SK-N-SH (cell line): ENCODE results near the gene ARHGEF10L. TPM values are rescaled to one million over a fixed set of nuclear protein-coding genes. Genes with fewer than 3 reads are reported as not detected.

Experiments
- CTCF ChIA-PET: fragments of 300-600, 350-600 bp; formaldehyde crosslinking; extraction: SDS; loops from one replicate; lab custom pipeline; 2021; lab: Yijun Ruan, JAX
- POLR2A ChIA-PET: fragments of 350-600 bp; sonication (Branson Sonifier 250); formaldehyde crosslinking; extraction: SDS; loops from one replicate; lab custom pipeline; 2020; ENCODE audit warnings: antibody characterized with exemption, inconsistent platforms; lab: Yijun Ruan, JAX
- DNase-seq: peaks from one replicate; pipeline ENCODE4 v3.0.0; 2012
- H2AFZ ChIP-seq: fragments of 200-600 bp; sonication (generic); 2 replicates; pipeline ENCODE4 v1.8.1; 2016; ENCODE audit warnings: antibody characterized with exemption, mild to moderate bottlenecking, low read depth
- H3F3A ChIP-seq: fragments of 200-600 bp; sonication (generic); replicated peaks from 2 replicates; pipeline ENCODE3; 2016; ENCODE audit warnings: antibody characterized with exemption, mild to moderate bottlenecking; ENCODE audit not compliant: insufficient read depth
- H3K27ac ChIP-seq, 2 experiments: fragments of 200-500 bp in 1 of 2; fragments of 200-600 bp in 1 of 2; sonication (Bioruptor generic) in 1 of 2; sonication (generic), shearing (Covaris generic) in 1 of 2; 2 replicates each; pipeline versions ENCODE4 v1.5.1 to v1.6.1; 2014 to 2016; ENCODE audit warnings: low read depth in 2 of 2, inconsistent platforms in 1 of 2, low read length in 1 of 2, mild to moderate bottlenecking in 1 of 2, mixed read lengths in 1 of 2
- H3K27me3 ChIP-seq: fragments of 200-600 bp; sonication (generic), shearing (Covaris generic); 2 replicates; pipeline ENCODE4 v1.6.1; 2016; ENCODE audit warnings: mixed run types; ENCODE audit not compliant: insufficient read depth
- H3K36me3 ChIP-seq, 2 experiments: fragments of 200-500 bp in 1 of 2; fragments of 200-600 bp in 1 of 2; sonication (Bioruptor generic) in 1 of 2; sonication (generic) in 1 of 2; replicated peaks in 1 of 2; 2 replicates each; pipeline versions ENCODE3 to v1.5.1; 2014 to 2016; ENCODE audit warnings: low read length in 1 of 2, mild to moderate bottlenecking in 1 of 2; ENCODE audit not compliant: insufficient read depth in 2 of 2, control insufficient read depth in 1 of 2
- H3K4me1 ChIP-seq, 2 experiments: fragments of 200-500 bp in 1 of 2; fragments of 200-600 bp in 1 of 2; sonication (Bioruptor generic) in 1 of 2; sonication (generic), shearing (Covaris generic) in 1 of 2; 2 replicates each; pipeline versions ENCODE4 v1.5.1 to v1.6.1; 2014 to 2016; ENCODE audit warnings: low read depth in 1 of 2, low read length in 1 of 2, mixed run types in 1 of 2; ENCODE audit not compliant: insufficient read depth in 2 of 2, control insufficient read depth in 1 of 2
- H3K4me2 ChIP-seq: fragments of 200-600 bp; sonication (generic), shearing (Covaris generic); 2 replicates; pipeline ENCODE4 v1.6.1; 2017; ENCODE audit warnings: mixed run types
- H3K4me3 ChIP-seq, 2 experiments: fragments of 200-500 bp in 1 of 2; fragments of 200-600 bp in 1 of 2; sonication (Bioruptor generic) in 1 of 2; sonication (generic), shearing (Covaris generic) in 1 of 2; 2 replicates each; pipeline versions ENCODE4 v1.5.1 to v1.8.1; 2014 to 2016; ENCODE audit warnings: low read depth in 2 of 2, inconsistent platforms in 1 of 2, low read length in 1 of 2, mild to moderate bottlenecking in 1 of 2, mixed read lengths in 1 of 2, moderate library complexity in 1 of 2
- H3K79me2 ChIP-seq: fragments of 200-600 bp; sonication (generic); 2 replicates; pipeline ENCODE4 v1.8.1; 2017; ENCODE audit warnings: mild to moderate bottlenecking; ENCODE audit not compliant: insufficient read depth
- H3K9ac ChIP-seq: fragments of 200-600 bp; sonication (generic); 2 replicates; pipeline ENCODE4 v1.6.1; 2017; ENCODE audit warnings: mixed run types
- H3K9me2 ChIP-seq: fragments of 200-600 bp; sonication (generic); 2 replicates; pipeline ENCODE4 v1.6.1; 2017; ENCODE audit warnings: mixed run types
- H3K9me3 ChIP-seq: fragments of 200-600 bp; sonication (generic); 2 replicates; pipeline ENCODE4 v1.6.1; 2017; ENCODE audit warnings: mixed run types, mild to moderate bottlenecking, moderate library complexity
- H4K20me1 ChIP-seq: fragments of 200-600 bp; sonication (generic); 2 replicates; pipeline ENCODE4 v1.6.1; 2017; ENCODE audit warnings: mild to moderate bottlenecking, mixed run types; ENCODE audit not compliant: insufficient read depth
- CHD2 ChIP-seq: fragments of 150-350 bp; IDR thresholded peaks from 2 replicates; pipeline ENCODE4 v1.6.1; 2018; ENCODE audit warnings: low read length; ENCODE audit not compliant: partially characterized antibody
- EP300 ChIP-seq, 2 experiments: IDR thresholded peaks; 2 replicates each; pipeline versions ENCODE4 v1.4.0 to v1.6.1; 2012; ENCODE audit warnings: borderline replicate concordance in 1 of 2, low read depth in 1 of 2, low read length in 1 of 2
- EZH2phosphoT487 ChIP-seq: fragments of 200-600 bp; sonication (generic); IDR thresholded peaks from 2 replicates; pipeline ENCODE4 v1.6.1; 2017; ENCODE audit warnings: low read depth, mixed run types, mild to moderate bottlenecking, antibody characterized with exemption, moderate library complexity, borderline replicate concordance
- FOXJ3 ChIP-seq: sonication (generic); formaldehyde crosslinking; IDR thresholded peaks from 2 replicates; pipeline ENCODE4 v1.5.1; 2020; ENCODE audit warnings: mild to moderate bottlenecking, missing genetic modification reagents
- GABPA ChIP-seq: IDR thresholded peaks from 2 replicates; pipeline ENCODE4 v1.4.0; 2012; ENCODE audit warnings: low read depth, mild to moderate bottlenecking
- JUND ChIP-seq: IDR thresholded peaks from 2 replicates; pipeline ENCODE4 v1.4.0; 2012
- NFIC ChIP-seq: IDR thresholded peaks from 2 replicates; pipeline ENCODE4 v1.4.0; 2012; ENCODE audit warnings: borderline replicate concordance
- NRF1 ChIP-seq: IDR thresholded peaks from 2 replicates; pipeline ENCODE4 v1.6.1; 2012; ENCODE audit warnings: low read depth, mild to moderate bottlenecking, low read length
- POLR2AphosphoS5 ChIP-seq: IDR thresholded peaks from 2 replicates; pipeline ENCODE4 v1.6.1; 2012; ENCODE audit warnings: low read depth, low read length
- RAD21 ChIP-seq: IDR thresholded peaks from 2 replicates; pipeline ENCODE4 v1.6.1; 2012; ENCODE audit warnings: mild to moderate bottlenecking, low read length
- RFX5 ChIP-seq: IDR thresholded peaks from 2 replicates; pipeline ENCODE4 v1.6.1; 2012; ENCODE audit warnings: mild to moderate bottlenecking, improper control_type of control experiment, low read length
- SMC3 ChIP-seq: IDR thresholded peaks from 2 replicates; pipeline ENCODE4 v1.6.1; 2012; ENCODE audit warnings: low read depth, low read length, improper control_type of control experiment
- TEAD4 ChIP-seq: IDR thresholded peaks from 2 replicates; pipeline ENCODE4 v1.4.0; 2012; ENCODE audit warnings: mild to moderate bottlenecking, borderline replicate concordance; ENCODE audit not compliant: insufficient read depth
- WGBS: methylation state at CpG from one replicate; pipeline ENCODE4 v1.1.6; 2017; ENCODE audit warnings: low lambda C conversion rate; 5-methylcytosine and 5-hydroxymethylcytosine counted together
- polyA plus RNA-seq, 3 experiments: library from polyadenylated mRNA; depleted of rRNA; stranded (reverse); fragments of >200 nt; gene quantifications; 2 replicates each; pipeline ENCODE4 v1.2.3, GENCODE V29; 2012
- TF ChIP-seq, protein P1 (sequence below): IDR thresholded peaks from 2 replicates; pipeline ENCODE4 v1.4.0; 2012; ENCODE audit warnings: low read depth, borderline replicate concordance
- TF ChIP-seq, protein P2 (sequence below): IDR thresholded peaks from 2 replicates; pipeline ENCODE4 v1.4.0; 2012; ENCODE audit warnings: low read depth, borderline replicate concordance
- TF ChIP-seq, protein P3 (sequence below): IDR thresholded peaks from 2 replicates; pipeline ENCODE4 v1.4.0; 2012; ENCODE audit warnings: low read depth

Gene ARHGEF10L
- polyA plus RNA-seq, 1 of the 3 experiments (the other 2 are of a cell fraction): 12.5 TPM

DNA sequence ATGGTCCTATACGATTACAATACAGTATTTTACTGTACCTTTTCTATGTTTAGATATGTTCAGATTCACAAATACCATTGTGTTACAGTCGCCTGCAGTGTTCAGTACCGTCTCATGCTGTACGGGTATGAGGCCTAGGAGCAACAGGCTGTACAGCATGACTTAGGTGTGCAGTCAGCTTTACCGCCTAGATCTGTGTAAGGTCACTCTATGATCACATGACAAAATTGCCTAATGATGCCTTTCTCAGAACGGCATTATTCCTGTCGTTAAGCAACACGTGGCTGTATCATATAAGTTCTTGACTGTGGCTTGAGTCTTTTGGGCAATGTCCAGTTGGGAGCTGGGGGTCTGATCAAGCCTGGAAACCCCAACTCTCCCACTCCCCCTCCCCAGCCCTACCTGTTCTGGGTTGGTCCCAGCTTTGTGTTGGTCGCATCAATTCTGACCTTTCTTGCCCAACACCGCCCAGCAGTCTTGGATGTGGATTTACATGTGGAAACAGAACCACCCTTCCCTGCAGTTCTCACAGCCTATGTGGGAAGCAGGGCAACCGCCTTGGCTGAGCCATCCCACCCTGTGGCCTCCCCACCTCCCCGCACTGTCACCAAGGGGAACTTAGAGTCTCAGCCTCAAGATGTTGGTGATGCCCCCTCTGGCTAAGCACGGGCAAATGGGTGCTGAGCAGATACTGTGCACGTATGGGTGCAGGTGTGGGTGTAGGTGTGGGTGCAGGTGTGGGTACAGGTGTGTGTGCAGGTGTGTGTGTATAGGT is 135.4 kb downstream of the ARHGEF10L start:
- Histone ChIP-seq H3K4me2 (no peak overlapping the region), H3K79me2 (no peaks in the 10 kb centered on the region), H3F3A (peaks cover 9% of the 10 kb centered on the region), H3K27me3 (no peaks in the 10 kb centered on the region), H3K4me1 (peaks cover 0 to 46% of the 10 kb centered on the region in 2 experiments; a peak in 2 of 4 replicates), H2AFZ (no peak overlapping the region), H3K9me3 (no peaks in the 10 kb centered on the region), H3K4me3 (no peak overlapping the region), H3K9ac (no peak overlapping the region), H4K20me1 (peaks cover 26% of the 10 kb centered on the region), H3K9me2 (no peaks in the 10 kb centered on the region), H3K36me3 (no peaks in the 10 kb centered on the region), H3K27ac (no peak overlapping the region)
- ChIA-PET CTCF (interaction anchor here (0.9 to 6.3 kb wide), 3 partner anchors 9 to 914 kb away, joined by 3 to 52 read pairs (median 4); no protein-coding TSS in a partner anchor), POLR2A (no interaction called here)
- 93% methylated on average over 14 of the region's 14 CpGs for WGBS
- TF ChIP-seq GABPA: no peak
- TF ChIP-seq, all 33 proteins: peak for 0
- DNase-seq: no peak

DNA sequence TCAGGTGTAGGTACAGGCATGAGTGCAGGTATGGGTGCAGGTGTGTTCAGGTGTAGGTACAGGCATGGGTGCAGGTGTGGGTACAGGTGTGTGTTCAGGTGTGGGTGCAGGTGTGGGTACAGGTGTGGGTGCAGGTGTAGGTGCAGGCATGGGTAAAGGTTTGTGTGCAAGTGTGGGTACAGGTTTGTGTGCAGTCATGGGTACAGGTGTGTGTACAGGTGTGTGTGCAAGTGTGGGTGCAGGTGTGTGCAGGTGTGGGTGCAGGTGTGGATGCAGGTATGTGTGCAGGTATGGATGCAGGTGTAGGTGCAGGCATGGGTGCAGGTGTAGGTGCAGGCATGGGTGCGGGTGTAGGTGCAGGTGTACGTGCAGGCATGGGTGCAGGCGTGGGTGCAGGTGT is 136.2 kb downstream of the ARHGEF10L start:
- ChIA-PET POLR2A (no interaction called here), CTCF (no interaction called here)
- no peak overlapping the region for H3K9ac ChIP-seq
- no peaks in the 10 kb centered on the region for H3K9me2 ChIP-seq
- H3K79me2 ChIP-seq: no peaks in the 10 kb centered on the region
- H3K27me3 ChIP-seq: no peaks in the 10 kb centered on the region
- H3K9me3 ChIP-seq: no peaks in the 10 kb centered on the region
- H2AFZ ChIP-seq: no peak overlapping the region
- DNase-seq: no peak
- H3K27ac ChIP-seq: no peak overlapping the region
- H4K20me1 ChIP-seq: peaks cover 26% of the 10 kb centered on the region
- TF ChIP-seq JUND (no peak), EP300 (IDR thresholded peaks at IDR 0.05; ENCODE audit: borderline replicate concordance in 1 of 2, low read depth in 1 of 2, low read length in 1 of 2) (no peak), EZH2phosphoT487 (no peak)
- no peak overlapping the region for H3K4me3 ChIP-seq
- H3K4me2 ChIP-seq: no peak overlapping the region
- WGBS: 95% methylated on average over 3 of the region's 3 CpGs
- H3K36me3 ChIP-seq: no peaks in the 10 kb centered on the region
- peaks cover 0 to 38% of the 10 kb centered on the region in 2 experiments; a peak in 2 of 4 replicates for H3K4me1 ChIP-seq
- peaks cover 9% of the 10 kb centered on the region for H3F3A ChIP-seq

DNA sequence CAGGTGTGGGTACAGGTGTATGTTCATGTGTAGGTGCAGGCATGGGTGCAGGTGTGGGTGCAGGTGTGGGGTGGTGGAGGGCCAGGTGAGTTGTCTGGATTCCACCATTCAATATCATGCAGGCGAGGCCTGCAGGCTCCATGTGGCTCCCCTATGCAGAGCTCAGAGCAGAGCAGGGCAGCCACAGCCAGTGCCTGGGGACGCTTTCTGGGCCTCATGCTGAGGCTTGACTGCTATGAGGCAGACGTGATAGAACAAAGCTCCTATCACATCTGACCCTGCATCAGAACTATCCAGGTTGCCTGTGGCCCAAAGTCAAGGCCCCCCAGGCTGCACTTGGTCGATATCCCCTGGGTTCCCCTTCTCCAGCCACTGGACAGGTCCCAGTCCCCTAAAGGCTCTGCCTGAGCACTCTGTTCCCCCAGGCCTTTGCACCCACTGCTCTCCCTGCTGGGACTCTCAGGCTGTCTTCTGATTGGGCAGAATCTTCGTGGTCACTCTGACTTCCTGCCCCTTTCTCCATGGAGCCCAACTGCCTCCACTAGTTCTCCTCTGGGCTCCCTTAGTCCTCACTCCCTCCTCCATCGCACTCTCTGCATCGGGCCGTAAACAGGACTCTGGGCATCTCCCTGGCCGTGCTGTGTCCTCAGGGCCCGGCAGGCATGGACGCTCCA is 137.0 kb downstream of the ARHGEF10L start:
- Histone ChIP-seq H3K9ac (no peak overlapping the region), H4K20me1 (peaks cover 26% of the 10 kb centered on the region), H3F3A (peaks cover 9% of the 10 kb centered on the region), H3K36me3 (no peaks in the 10 kb centered on the region), H3K9me2 (no peaks in the 10 kb centered on the region), H2AFZ (no peak overlapping the region), H3K9me3 (no peaks in the 10 kb centered on the region), H3K4me2 (no peak overlapping the region), H3K4me1 (peaks cover 0 to 31% of the 10 kb centered on the region in 2 experiments; a peak in 1 of 4 replicates), H3K27ac (no peak overlapping the region), H3K4me3 (no peak overlapping the region), H3K79me2 (no peaks in the 10 kb centered on the region), H3K27me3 (no peaks in the 10 kb centered on the region)
- DNase-seq: no peak
- WGBS: 91% methylated on average over 8 of the region's 11 CpGs
- CTCF ChIA-PET: interaction anchor here (2.2 kb wide), 1 partner anchor 15 kb away, joined by 10 read pairs; no protein-coding TSS in a partner anchor
- POLR2A ChIA-PET: no interaction called here
- TF ChIP-seq RAD21 (no peak), RFX5 (no peak), POLR2AphosphoS5 (no peak), NRF1 (no peak), NFIC (no peak), FOXJ3 (no peak), TEAD4 (no peak), SMC3 (no peak), CHD2 (no peak), JUND (no peak), GABPA (no peak)
- TF ChIP-seq, protein P1, sequence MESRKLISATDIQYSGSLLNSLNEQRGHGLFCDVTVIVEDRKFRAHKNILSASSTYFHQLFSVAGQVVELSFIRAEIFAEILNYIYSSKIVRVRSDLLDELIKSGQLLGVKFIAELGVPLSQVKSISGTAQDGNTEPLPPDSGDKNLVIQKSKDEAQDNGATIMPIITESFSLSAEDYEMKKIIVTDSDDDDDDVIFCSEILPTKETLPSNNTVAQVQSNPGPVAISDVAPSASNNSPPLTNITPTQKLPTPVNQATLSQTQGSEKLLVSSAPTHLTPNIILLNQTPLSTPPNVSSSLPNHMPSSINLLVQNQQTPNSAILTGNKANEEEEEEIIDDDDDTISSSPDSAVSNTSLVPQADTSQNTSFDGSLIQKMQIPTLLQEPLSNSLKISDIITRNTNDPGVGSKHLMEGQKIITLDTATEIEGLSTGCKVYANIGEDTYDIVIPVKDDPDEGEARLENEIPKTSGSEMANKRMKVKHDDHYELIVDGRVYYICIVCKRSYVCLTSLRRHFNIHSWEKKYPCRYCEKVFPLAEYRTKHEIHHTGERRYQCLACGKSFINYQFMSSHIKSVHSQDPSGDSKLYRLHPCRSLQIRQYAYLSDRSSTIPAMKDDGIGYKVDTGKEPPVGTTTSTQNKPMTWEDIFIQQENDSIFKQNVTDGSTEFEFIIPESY: no peak
- TF ChIP-seq, protein P2, sequence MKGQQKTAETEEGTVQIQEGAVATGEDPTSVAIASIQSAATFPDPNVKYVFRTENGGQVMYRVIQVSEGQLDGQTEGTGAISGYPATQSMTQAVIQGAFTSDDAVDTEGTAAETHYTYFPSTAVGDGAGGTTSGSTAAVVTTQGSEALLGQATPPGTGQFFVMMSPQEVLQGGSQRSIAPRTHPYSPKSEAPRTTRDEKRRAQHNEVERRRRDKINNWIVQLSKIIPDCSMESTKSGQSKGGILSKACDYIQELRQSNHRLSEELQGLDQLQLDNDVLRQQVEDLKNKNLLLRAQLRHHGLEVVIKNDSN: no peak
- TF ChIP-seq, protein P3, sequence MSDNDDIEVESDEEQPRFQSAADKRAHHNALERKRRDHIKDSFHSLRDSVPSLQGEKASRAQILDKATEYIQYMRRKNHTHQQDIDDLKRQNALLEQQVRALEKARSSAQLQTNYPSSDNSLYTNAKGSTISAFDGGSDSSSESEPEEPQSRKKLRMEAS: no peak
